HFF-Myc (cell line): ENCODE data around the gene TSPAN4.
A peak's percentile ranks its signal among the peaks of the same experiment; 100 is the strongest.

Experiments used
- DNase-seq: peaks from one replicate; pipeline ENCODE4 v3.0.0-alpha.2; 2011; ENCODE audit warnings: low read depth; ENCODE audit errors: extremely low read depth
- H3K4me3 ChIP-seq: replicated peaks from 2 replicates; pipeline ENCODE4 v1.5.1; 2011; ENCODE audit warnings: low read depth, mild to moderate bottlenecking, control low read depth, low read length
- CTCF ChIP-seq: IDR thresholded peaks from 2 replicates; pipeline ENCODE4 v1.5.1; 2012; ENCODE audit warnings: mild to moderate bottlenecking, low read depth, low read length, control low read depth; ENCODE audit errors: missing control alignments

TSPAN4 gene

GRCh38 chr11:795634-796564 lies 46.8 kb upstream of the TSPAN4 start:
- TF ChIP-seq CTCF = no peak
- no peak for DNase-seq
- peak overlapping the region; percentile 79 for H3K4me3 ChIP-seq

GRCh38 chr11:796565-797295 lies 45.9 kb upstream of the TSPAN4 start:
- TF ChIP-seq CTCF = no peak
- H3K4me3 ChIP-seq = peak overlapping the region; percentile 79
- no peak for DNase-seq

GRCh38 chr11:797296-798092 lies 45.2 kb upstream of the TSPAN4 start:
- no peak for DNase-seq
- H3K4me3 ChIP-seq = peak overlapping the region; percentile 79
- no peak for TF ChIP-seq CTCF

GRCh38 chr11:798093-798713 lies 44.4 kb upstream of the TSPAN4 start, which contains the start of gene SLC25A22:
Gene SLC25A22 (minus strand): TSS chr11:798281. CDS start chr11:795006, 3,275 bp downstream.
- TF ChIP-seq CTCF = peak; percentile 51
- peak within 1 kb of the TSS; percentile 79 for H3K4me3 ChIP-seq
- no peak for DNase-seq

- TF ChIP-seq CTCF = no peak
- no peak for DNase-seq
These were observed 42.9 kb upstream of the TSPAN4 start for GRCh38 chr11:799641-800316.

GRCh38 chr11:800473-800872 lies 42.2 kb upstream of the TSPAN4 start:
- no peak for TF ChIP-seq CTCF
- no peak overlapping the region for H3K4me3 ChIP-seq
- no peak for DNase-seq

More at GRCh38 chr11:799641-800316, 42.9 kb upstream of the TSPAN4 start:
- H3K4me3 ChIP-seq = no peak overlapping the region
